Lung (tissue), 12 donors: ENCODE measurements around the gene TBCD. TPM values are rescaled to one million over a fixed set of nuclear protein-coding genes. Genes with fewer than 3 reads are reported as not detected.

ENCODE experiments used
- ATAC-seq: fragments of 200-7000 bp; cut with Tn5 transposase; one replicate; pipeline ENCODE4 v1.9.1; 2020; ENCODE audit warnings: moderate number of reproducible peaks; ENCODE audit not compliant: insufficient read depth, low FRiP score
- DNase-seq, 3 donors: peaks; one replicate each; pipeline ENCODE4 v3.0.0-alpha.2; 2013 to 2017
- H3K27ac ChIP-seq, 2 donors: one replicate each; pipeline ENCODE4 v1.5.1; 2013; ENCODE audit warnings: mild to moderate bottlenecking in 2 of 2, moderate library complexity in 2 of 2, control low read depth in 1 of 2, inconsistent platforms in 1 of 2, low read depth in 1 of 2, low read length in 1 of 2
- H3K27me3 ChIP-seq, 3 donors: one replicate each; pipeline ENCODE4 v1.5.1; 2013; ENCODE audit warnings: low read length in 2 of 3; ENCODE audit not compliant: control insufficient read depth in 3 of 3, insufficient read depth in 3 of 3
- H3K36me3 ChIP-seq, 4 donors: one replicate each; pipeline ENCODE4 v1.5.1; 2013; ENCODE audit warnings: low read length in 4 of 4, mild to moderate bottlenecking in 1 of 4, moderate library complexity in 1 of 4; ENCODE audit not compliant: control insufficient read depth in 4 of 4, insufficient read depth in 4 of 4
- H3K4me1 ChIP-seq, 5 donors: one replicate each; pipeline ENCODE4 v1.5.1; 2013; ENCODE audit warnings: low read length in 5 of 5, mild to moderate bottlenecking in 2 of 5, moderate library complexity in 1 of 5; ENCODE audit not compliant: control insufficient read depth in 5 of 5, insufficient read depth in 5 of 5
- H3K4me3 ChIP-seq: one replicate; pipeline ENCODE4 v1.5.1; 2013; ENCODE audit warnings: mild to moderate bottlenecking, control low read depth, moderate library complexity
- H3K9ac ChIP-seq, 2 donors: one replicate each; pipeline ENCODE4 v1.5.1; 2013; ENCODE audit warnings: low read length in 2 of 2, control low read depth in 1 of 2; ENCODE audit not compliant: insufficient read depth in 1 of 2
- H3K9me3 ChIP-seq, 4 donors: one replicate each; pipeline ENCODE4 v1.5.1; 2013; ENCODE audit warnings: low read length in 3 of 4, mild to moderate bottlenecking in 1 of 4, moderate library complexity in 1 of 4; ENCODE audit not compliant: control insufficient read depth in 4 of 4, insufficient read depth in 3 of 4
- CTCF ChIP-seq: IDR thresholded peaks from 2 replicates; pipeline ENCODE4 v1.5.1; 2012; ENCODE audit warnings: mild to moderate bottlenecking; ENCODE audit errors: control extremely low read depth, extremely low read depth
- WGBS, 2 donors: extraction: QIAGEN DNeasy Blood & Tissue Kit; methylation state at CpG; one replicate each; pipeline ENCODE4 v1.1.7; 2013; 5-methylcytosine and 5-hydroxymethylcytosine counted together
- polyA plus RNA-seq, 2 donors: library from polyadenylated mRNA; stranded (reverse); fragments of 200-250 nt; gene quantifications; one replicate each; pipeline ENCODE4 v1.2.1, GENCODE V29; 2013
- total RNA-seq, 2 donors: library from RNA; depleted of rRNA in 1 of 2; stranded (reverse); fragments of >200 nt in 1 of 2; gene quantifications; one replicate each; pipeline ENCODE4 v1.2.1, GENCODE V29; 2014 to 2021
- donor health status: control.
- donor health status: control.
- donor health status: Bipolar disorder and iron deficiency.
- donor health status: healthy.
- donor health status: DM: yes; HTN: yes; CAD: no.

The TBCD gene
- total and polyA plus RNA-seq, 4 donors: 57.6 to 119 (median 90.3) TPM

GRCh38 chr17:82846061-82846691 lies 94.3 kb downstream of the TBCD start:
- H3K9ac ChIP-seq: no peak overlapping the region

GRCh38 chr17:82848022-82848592 lies 96.2 kb downstream of the TBCD start:
- H3K27ac ChIP-seq: peak overlapping the region in 1 of 2 donors; percentile 93
- no peaks in the 10 kb centered on the region for H3K9me3 ChIP-seq
- TF ChIP-seq CTCF: no peak
- no peaks in the 10 kb centered on the region for H3K27me3 ChIP-seq
- peak; percentile 80 to 91 (median 80) for DNase-seq
- 47 to 73% methylated on average over 23 of the region's 23 CpGs for WGBS, 2 donors
- peaks cover 0 to 13% (median 6%) of the 10 kb centered on the region in 5 donors for H3K4me1 ChIP-seq
- H3K9ac ChIP-seq: peak overlapping the region in 1 of 2 donors; percentile 68
- ATAC-seq: peak; percentile 80
- no peak overlapping the region for H3K4me3 ChIP-seq
- peaks cover 0 to 3% (median 0%) of the 10 kb centered on the region in 4 donors for H3K36me3 ChIP-seq

More at GRCh38 chr17:82846061-82846691, 94.3 kb downstream of the TBCD start:
- Histone ChIP-seq H3K27me3 (no peaks in the 10 kb centered on the region), H3K4me3 (peak overlapping the region; percentile 22), H3K4me1 (peaks cover 0 to 13% (median 10%) of the 10 kb centered on the region in 5 donors), H3K9me3 (no peaks in the 10 kb centered on the region), H3K36me3 (peaks cover 0 to 3% (median 0%) of the 10 kb centered on the region in 4 donors), H3K27ac (peak overlapping the region; percentile 4 to 17)
- 74 to 80% methylated on average over 21 to 25 of the region's 25 CpGs for WGBS, 2 donors
- ATAC-seq (no peak), DNase-seq (peak in 2 of 3 donors; percentile 29 to 30)
- TF ChIP-seq CTCF: no peak

- no peak overlapping the region for H3K4me3 ChIP-seq
- no peak overlapping the region for H3K9ac ChIP-seq
- no peak for ATAC-seq
- peaks cover 0 to 5% (median 0%) of the 10 kb centered on the region in 4 donors for H3K36me3 ChIP-seq
- H3K27ac ChIP-seq: no peak overlapping the region
- 72 to 78% methylated on average over 33 of the region's 33 CpGs for WGBS, 2 donors
- TF ChIP-seq CTCF: no peak
- DNase-seq: peak in 1 of 3 donors; percentile 6
- no peaks in the 10 kb centered on the region for H3K27me3 ChIP-seq
- peaks cover 0 to 13% (median 5%) of the 10 kb centered on the region in 5 donors for H3K4me1 ChIP-seq
- no peaks in the 10 kb centered on the region for H3K9me3 ChIP-seq
These were observed 97.4 kb downstream of the TBCD start for GRCh38 chr17:82849076-82849945.
